Dendritic cell treated with granulocyte-macrophage colony-stimulating factor and Interleukin-4, amounts not matched to agents 40 ng/mL and 50 ng/mL, for 4 days (primary cell): ENCODE results near the gene BEND6.
"Not testable (repeated sequence)": the region's sequence is repeated elsewhere in the genome, so short reads cannot be mapped to it uniquely, and the experiment has no call there.

Source experiments
- H3K27ac Mint-ChIP-seq: one replicate; pipeline ENCODE4 v1.8.0; 2022; ENCODE audit warnings: mild to moderate bottlenecking, mixed read lengths
- H3K27me3 Mint-ChIP-seq: one replicate; pipeline ENCODE4 v1.8.0; 2022; ENCODE audit warnings: mild to moderate bottlenecking, mixed read lengths
- H3K36me3 Mint-ChIP-seq: one replicate; pipeline ENCODE4 v1.8.0; 2022; ENCODE audit warnings: low read depth, mixed read lengths
- H3K4me1 Mint-ChIP-seq: one replicate; pipeline ENCODE4 v1.8.0; 2022; ENCODE audit warnings: low read depth, mixed read lengths
- H3K4me3 Mint-ChIP-seq: one replicate; pipeline ENCODE4 v1.8.0; 2022; ENCODE audit warnings: mild to moderate bottlenecking, moderate library complexity, mixed read lengths
- H3K9me3 Mint-ChIP-seq: one replicate; pipeline ENCODE4 v1.8.0; 2022; ENCODE audit warnings: mixed read lengths
- intact Hi-C: fragments of 100-400 bp; cut with micrococcal nuclease; formaldehyde crosslinking; loops from one replicate; pipeline ENCODE4 v1.15.0; 2022

The BEND6 gene

DNA sequence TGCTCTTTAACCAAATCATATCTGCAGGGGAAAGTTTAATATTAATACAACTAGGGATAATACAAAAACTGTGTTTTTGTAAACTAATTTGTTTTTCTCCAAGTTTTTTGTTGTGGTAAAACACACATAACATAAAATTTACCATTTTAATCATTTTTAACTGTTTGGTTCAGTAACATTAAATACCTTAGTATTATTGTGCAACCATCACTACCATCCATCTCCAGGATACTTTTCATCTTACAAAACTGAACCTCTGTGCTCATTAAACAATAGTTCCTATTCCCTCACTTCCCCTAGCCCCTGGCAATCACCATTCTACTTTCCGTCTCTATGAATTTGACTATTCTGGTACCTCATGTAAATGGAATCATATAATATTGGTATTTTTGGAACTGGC is 15.9 kb downstream of the BEND6 start:
- intact Hi-C loops = no loop called here
- H3K4me3 Mint-ChIP-seq = no peak overlapping the region
- no peaks in the 10 kb centered on the region for H3K9me3 Mint-ChIP-seq
- H3K4me1 Mint-ChIP-seq = no peaks in the 10 kb centered on the region
- no peak overlapping the region for H3K27ac Mint-ChIP-seq
- H3K27me3 Mint-ChIP-seq = no peaks in the 10 kb centered on the region
- H3K36me3 Mint-ChIP-seq = no peaks in the 10 kb centered on the region

DNA sequence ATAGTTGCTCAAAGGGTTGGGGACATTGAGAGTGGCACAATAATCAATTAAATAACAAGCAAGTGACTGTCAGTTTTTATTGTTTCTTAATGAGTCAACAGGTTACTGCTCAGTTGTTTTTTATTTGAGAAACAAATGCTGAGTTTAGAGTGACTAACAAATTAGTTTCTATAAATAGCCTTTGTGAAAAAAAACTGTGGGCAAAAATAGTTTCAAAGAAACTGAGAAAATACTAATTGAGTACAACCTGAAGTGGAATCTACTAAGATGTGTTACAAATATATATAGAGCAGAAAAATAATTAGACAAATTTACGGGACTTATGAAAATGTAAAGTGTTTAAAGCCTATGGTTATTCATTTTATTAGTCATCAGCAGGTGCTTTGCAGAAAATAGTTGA is 22.3 kb downstream of the BEND6 start:
- no peaks in the 10 kb centered on the region for H3K27me3 Mint-ChIP-seq
- intact Hi-C loops = no loop called here
- no peaks in the 10 kb centered on the region for H3K36me3 Mint-ChIP-seq
- no peaks in the 10 kb centered on the region for H3K9me3 Mint-ChIP-seq
- H3K27ac Mint-ChIP-seq = no peak overlapping the region
- no peaks in the 10 kb centered on the region for H3K4me1 Mint-ChIP-seq
- no peak overlapping the region for H3K4me3 Mint-ChIP-seq

DNA sequence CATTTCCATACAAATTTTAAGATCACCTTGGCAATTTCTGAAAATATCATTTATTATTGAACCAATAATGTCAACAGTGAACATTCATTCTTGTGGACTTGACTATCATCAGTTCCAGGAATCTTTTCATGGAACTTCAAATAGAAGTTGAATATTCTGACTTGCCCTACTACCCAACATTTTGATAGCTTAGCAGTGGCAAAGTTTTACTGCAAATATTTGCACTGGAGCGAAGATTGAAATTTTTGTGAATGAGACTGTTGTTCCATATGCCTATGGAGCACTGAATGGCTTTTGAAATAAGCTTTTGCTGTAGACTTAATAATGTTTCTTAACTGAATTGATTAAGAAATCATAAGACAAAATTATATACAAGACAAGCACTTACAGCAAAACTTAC is 23.6 kb downstream of the BEND6 start:
- no peaks in the 10 kb centered on the region for H3K4me1 Mint-ChIP-seq
- intact Hi-C loops = no loop called here
- no peaks in the 10 kb centered on the region for H3K9me3 Mint-ChIP-seq
- H3K27ac Mint-ChIP-seq = no peak overlapping the region
- H3K27me3 Mint-ChIP-seq = no peaks in the 10 kb centered on the region
- H3K36me3 Mint-ChIP-seq = no peaks in the 10 kb centered on the region
- H3K4me3 Mint-ChIP-seq = no peak overlapping the region

DNA sequence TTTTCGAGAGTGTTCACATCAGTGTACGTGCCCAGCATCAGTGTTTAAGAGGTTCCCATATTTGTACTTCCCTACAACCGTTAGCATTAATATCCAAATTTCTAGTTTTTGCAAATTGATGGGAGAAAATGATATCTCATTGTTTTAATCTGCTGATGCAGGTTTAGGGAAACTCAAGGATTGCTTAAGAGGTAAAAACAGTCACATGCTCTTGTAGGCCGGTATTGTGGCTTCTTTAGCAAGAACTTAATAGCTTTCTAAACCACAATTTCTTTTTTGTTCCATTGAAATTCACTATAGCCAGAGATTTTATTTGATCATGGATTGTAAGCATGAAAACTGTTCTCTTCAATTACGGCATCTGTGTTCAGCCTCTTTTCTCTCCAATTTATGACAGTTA is 29.5 kb downstream of the BEND6 start:
- intact Hi-C loops = no loop called here
- Mint-ChIP-seq H3K27me3 (no peaks in the 10 kb centered on the region), H3K4me3 (no peak overlapping the region), H3K27ac (no peak overlapping the region), H3K4me1 (peaks cover 9% of the 10 kb centered on the region), H3K36me3 (no peaks in the 10 kb centered on the region), H3K9me3 (no peaks in the 10 kb centered on the region)

DNA sequence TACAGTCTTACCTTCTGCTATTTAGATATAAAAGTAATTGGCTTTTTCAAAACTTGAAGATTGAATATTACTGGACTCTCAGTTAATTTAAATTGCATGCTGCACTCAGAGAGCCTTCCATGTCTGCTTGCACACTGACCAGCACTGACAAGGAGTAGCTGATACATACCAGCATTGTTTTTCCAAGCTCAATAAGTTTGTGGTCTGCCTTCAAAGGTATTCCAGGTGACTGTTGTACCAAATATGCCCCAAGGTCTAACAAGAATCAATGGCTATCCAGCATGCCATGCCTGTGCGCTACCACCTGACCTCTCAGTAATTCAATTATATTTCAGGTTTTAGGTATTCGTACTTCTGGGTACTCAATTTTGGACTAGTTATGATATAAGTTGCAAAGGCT is 30.0 kb downstream of the BEND6 start:
- intact Hi-C loops = no loop called here
- Mint-ChIP-seq H3K27me3 (no peaks in the 10 kb centered on the region), H3K4me3 (no peak overlapping the region)

DNA sequence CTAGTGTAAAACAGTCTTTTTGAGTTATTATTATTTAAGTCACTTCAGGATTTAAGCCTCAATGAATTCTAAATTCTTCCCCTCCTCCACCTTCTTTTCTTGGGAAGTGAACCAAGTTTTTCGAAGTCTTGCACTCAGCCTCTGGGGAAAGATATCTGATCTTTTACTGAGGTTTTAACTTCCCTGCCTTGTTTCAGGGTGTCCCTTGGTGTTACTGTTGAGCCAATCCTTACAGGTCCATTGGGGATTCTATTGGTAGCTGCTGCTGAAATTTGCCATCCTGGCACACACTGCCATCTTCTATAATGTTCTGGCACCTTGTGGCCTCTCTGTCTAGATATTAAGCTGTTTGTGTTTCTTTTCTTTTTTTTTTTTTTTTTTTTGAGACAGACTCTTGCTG is 31.7 kb downstream of the BEND6 start:
- H3K4me3 Mint-ChIP-seq = no peak overlapping the region
- no peaks in the 10 kb centered on the region for H3K27me3 Mint-ChIP-seq
- H3K9me3 Mint-ChIP-seq = no peaks in the 10 kb centered on the region
- intact Hi-C loops = no loop called here
- no peaks in the 10 kb centered on the region for H3K36me3 Mint-ChIP-seq
- H3K27ac Mint-ChIP-seq = no peak overlapping the region
- H3K4me1 Mint-ChIP-seq = peaks cover 9% of the 10 kb centered on the region

More for the DNA sequence above, 30.0 kb downstream of the BEND6 start:
- Mint-ChIP-seq H3K9me3 (no peaks in the 10 kb centered on the region), H3K36me3 (no peaks in the 10 kb centered on the region), H3K27ac (no peak overlapping the region), H3K4me1 (peaks cover 9% of the 10 kb centered on the region)

DNA sequence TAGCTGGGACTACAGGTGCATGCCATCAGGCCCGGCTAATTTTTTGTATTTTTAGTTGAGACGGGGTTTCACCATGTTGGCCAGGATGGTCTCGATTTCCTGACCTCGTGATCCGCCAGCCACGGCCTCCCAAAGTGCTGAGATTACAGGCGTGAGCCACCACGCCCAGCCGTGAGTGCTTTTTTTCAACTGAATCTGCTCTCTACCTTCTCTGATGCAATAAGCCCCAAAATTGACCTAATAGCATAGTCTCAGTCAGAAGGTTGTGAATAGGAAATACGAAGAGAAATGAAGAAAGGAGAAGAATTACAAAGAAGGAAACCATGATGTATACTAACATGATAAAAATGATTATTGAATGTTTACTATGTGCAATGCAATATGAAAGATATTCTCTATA is 33.2 kb downstream of the BEND6 start:
- Mint-ChIP-seq H3K4me3 (no peak overlapping the region), H3K27me3 (no peaks in the 10 kb centered on the region), H3K36me3 (no peaks in the 10 kb centered on the region), H3K27ac (no peak overlapping the region), H3K9me3 (no peaks in the 10 kb centered on the region), H3K4me1 (peaks cover 9% of the 10 kb centered on the region)
- intact Hi-C loops = no loop called here

DNA sequence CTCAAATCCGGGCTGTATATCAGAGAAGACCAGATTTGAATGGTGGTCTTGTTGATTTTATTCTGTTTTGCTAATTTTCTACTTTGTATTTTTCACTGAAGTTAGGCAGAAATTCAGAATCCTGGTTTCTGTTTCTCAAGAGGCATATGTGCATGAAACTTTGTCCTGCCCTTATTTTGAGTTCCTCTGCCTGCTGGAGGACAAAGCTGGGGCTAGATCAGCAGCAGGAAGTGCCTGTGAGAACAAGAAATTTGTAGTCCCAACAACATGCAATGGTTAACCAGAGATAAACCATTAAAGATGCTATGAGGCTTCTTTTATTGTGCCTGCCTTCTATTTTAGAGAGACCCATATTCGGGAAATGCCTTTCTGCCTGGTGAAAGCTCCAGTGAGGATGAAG is 37.1 kb downstream of the BEND6 start:
- intact Hi-C loops = no loop called here
- Mint-ChIP-seq H3K4me3 (no peak overlapping the region), H3K4me1 (no peaks in the 10 kb centered on the region), H3K27ac (no peak overlapping the region), H3K9me3 (no peaks in the 10 kb centered on the region), H3K27me3 (no peaks in the 10 kb centered on the region), H3K36me3 (no peaks in the 10 kb centered on the region)

DNA sequence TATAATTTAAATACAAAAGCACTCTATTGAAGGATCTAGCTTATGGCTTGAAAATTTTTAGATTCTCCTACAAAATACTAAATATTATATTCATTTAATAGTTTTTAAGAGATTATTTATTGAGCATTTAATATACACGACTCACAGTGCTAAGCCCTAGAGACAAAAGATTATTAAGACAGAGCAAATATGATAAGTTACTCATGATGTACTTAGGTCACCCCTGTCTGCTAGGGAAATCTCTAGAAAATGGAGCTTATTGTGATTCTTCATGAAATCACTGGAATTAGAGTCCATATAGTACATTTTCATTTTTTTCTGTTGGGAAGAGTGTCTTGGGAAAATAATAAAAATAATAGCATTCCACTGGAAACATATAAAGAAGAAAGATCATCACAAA is 37.8 kb downstream of the BEND6 start:
- no peak overlapping the region for H3K27ac Mint-ChIP-seq
- no peaks in the 10 kb centered on the region for H3K4me1 Mint-ChIP-seq
- no peaks in the 10 kb centered on the region for H3K36me3 Mint-ChIP-seq
- no peaks in the 10 kb centered on the region for H3K27me3 Mint-ChIP-seq
- H3K4me3 Mint-ChIP-seq = no peak overlapping the region
- no peaks in the 10 kb centered on the region for H3K9me3 Mint-ChIP-seq
- intact Hi-C loops = no loop called here

DNA sequence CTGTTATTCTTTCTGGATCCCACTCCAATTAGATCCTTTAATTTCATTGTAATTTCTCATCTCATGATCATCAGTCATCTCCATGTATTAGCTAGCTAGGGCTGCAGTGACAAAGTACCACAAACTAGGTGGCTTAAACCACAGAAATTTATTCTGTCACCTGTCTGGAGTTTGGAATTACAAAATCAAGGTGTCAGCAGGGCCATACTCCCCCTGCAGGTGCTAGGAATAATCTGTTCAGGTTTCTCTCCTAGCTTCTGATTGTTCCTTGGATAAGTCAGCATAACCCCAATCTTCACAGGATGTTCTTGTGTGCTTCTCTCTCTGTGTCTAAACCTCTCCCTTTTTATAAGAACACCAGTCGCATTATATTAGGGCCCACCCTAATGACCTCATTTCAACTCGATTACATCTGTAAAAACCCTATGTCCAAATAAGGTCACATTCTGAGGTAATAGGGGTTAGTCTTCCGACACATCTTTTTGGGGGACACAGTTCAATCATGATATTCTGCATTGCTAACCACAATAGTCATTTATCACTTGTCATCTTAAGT is 40.5 kb downstream of the BEND6 start:
- peaks cover 13% of the 10 kb centered on the region for H3K9me3 Mint-ChIP-seq
- intact Hi-C loops = no loop called here
- H3K4me3 Mint-ChIP-seq = no peak overlapping the region
- no peak overlapping the region for H3K27ac Mint-ChIP-seq
- no peaks in the 10 kb centered on the region for H3K36me3 Mint-ChIP-seq
- H3K4me1 Mint-ChIP-seq = no peaks in the 10 kb centered on the region
- no peaks in the 10 kb centered on the region for H3K27me3 Mint-ChIP-seq

DNA sequence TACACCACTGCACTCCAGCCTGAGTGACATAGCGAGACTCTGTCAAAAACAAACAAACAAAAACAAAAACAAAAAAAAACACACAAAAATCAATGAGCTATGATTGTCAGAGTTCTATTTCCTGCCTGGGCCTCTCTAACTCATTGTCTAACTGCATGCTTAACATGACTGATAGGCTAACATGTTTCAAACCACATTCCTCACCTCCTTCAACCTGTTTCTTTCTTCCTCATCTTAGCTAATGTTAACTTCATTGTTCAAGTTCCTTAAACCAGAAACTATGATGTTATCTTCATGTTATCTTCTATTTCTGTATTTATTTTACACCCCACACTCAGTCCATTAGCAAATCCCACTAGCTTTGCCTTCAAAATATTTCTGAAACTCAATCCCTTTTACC is 41.5 kb downstream of the BEND6 start:
- intact Hi-C loops = no loop called here
- Mint-ChIP-seq H3K9me3 (peaks cover 13% of the 10 kb centered on the region), H3K27ac (no peak overlapping the region), H3K4me3 (no peak overlapping the region), H3K36me3 (no peaks in the 10 kb centered on the region), H3K27me3 (no peaks in the 10 kb centered on the region), H3K4me1 (no peaks in the 10 kb centered on the region)

DNA sequence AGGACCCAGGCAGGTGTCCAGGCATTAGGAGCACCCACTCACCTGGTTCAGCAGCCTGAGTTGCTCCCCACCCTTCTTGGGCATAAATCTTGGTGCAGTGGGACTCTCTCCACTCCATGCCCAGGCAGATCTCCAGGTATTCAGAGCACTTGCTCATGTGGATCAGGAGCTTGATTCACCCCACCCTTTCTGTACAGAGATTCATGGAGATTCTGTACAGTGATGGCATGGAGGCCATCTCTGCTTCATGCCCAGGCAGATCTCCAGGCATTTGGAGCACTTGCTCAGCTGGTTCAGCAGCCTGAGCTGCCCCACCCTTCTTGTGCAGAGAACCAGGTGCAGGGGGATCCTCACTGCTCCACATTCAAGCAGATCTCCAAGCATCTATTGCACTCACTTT is 44.1 kb downstream of the BEND6 start:
- H3K4me1 Mint-ChIP-seq = no peaks in the 10 kb centered on the region
- no peak overlapping the region for H3K27ac Mint-ChIP-seq
- intact Hi-C loops = no loop called here
- no peak overlapping the region for H3K4me3 Mint-ChIP-seq
- H3K36me3 Mint-ChIP-seq = no peaks in the 10 kb centered on the region
- H3K9me3 Mint-ChIP-seq = peaks cover 13% of the 10 kb centered on the region
- H3K27me3 Mint-ChIP-seq = no peaks in the 10 kb centered on the region

DNA sequence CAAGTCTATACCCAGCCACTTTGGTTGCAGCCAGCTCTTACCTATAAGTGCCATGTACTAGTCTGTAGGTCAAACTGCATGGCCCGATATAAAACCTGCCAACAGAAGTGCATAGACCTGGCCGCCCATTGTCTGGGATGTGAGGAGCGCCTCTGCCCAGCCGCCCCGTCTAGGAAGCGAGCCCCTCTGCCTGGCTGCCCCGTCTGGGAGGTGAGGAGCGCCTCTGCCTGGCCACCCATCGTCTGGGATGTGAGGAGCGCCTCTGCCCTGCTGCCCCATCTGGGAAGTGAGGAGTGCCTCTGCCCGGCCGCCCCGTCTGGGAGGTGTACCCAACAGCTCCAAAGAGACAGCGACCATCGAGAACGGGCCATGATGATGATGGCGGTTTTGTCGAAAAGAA is 44.8 kb downstream of the BEND6 start:
- H3K27me3 Mint-ChIP-seq, H3K36me3 Mint-ChIP-seq, intact Hi-C loops, H3K4me1 Mint-ChIP-seq, H3K4me3 Mint-ChIP-seq, H3K27ac Mint-ChIP-seq: not testable (repeated sequence)
- H3K9me3 Mint-ChIP-seq = peaks cover 13% of the 10 kb centered on the region

DNA sequence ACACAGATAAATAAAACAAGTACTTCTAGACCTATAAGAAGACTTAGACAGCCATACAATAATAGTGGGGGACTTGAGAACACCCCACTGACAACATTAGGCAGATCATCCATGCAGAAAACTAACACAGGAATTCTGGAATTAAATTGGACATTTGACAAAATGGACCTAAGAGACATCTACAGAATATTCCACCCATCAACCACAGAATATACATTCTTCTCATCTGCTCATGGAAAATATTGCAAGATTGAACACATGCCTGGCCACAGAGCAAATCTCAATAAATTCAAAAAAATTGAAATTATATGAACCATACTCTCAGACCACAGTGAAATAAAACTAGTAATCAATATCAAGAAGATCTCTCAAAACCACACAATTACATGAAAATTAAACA is 47.3 kb downstream of the BEND6 start:
- Mint-ChIP-seq H3K36me3 (no peaks in the 10 kb centered on the region), H3K4me3 (no peak overlapping the region), H3K4me1 (no peaks in the 10 kb centered on the region), H3K27me3 (no peaks in the 10 kb centered on the region), H3K9me3 (peaks cover 13% of the 10 kb centered on the region), H3K27ac (no peak overlapping the region)
- intact Hi-C loops = no loop called here

DNA sequence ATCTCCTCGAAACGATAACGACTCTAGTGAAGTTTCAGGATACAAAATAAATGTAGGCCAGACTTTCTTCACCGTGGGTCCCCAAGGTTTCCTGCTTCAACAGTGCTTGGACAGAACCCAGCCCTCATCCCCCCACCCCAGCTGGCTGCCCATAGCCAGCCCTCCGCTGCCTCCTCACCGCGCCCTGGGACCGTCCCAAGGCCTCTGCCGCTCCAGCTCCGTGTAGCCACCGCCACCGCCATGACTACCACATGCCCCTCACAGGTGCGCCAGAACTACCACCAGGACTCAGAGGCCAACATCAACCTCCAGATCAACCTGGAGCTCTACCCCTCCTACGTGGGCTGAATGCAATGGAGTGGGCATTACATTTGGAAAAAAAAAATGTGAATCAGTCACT is 49.4 kb downstream of the BEND6 start:
- no peak overlapping the region for H3K4me3 Mint-ChIP-seq

More for the DNA sequence above, 49.4 kb downstream of the BEND6 start:
- Mint-ChIP-seq H3K36me3 (no peaks in the 10 kb centered on the region), H3K27ac (no peak overlapping the region), H3K9me3 (peaks cover under 1% of the 10 kb centered on the region), H3K4me1 (no peaks in the 10 kb centered on the region), H3K27me3 (no peaks in the 10 kb centered on the region)
- intact Hi-C loops = no loop called here
